Transverse colon (tissue), 4 donors: Measurements from ENCODE around the gene MAJIN. TPM values are rescaled to one million over a fixed set of nuclear protein-coding genes. Genes with fewer than 3 reads are reported as not detected.
A peak's percentile ranks its signal among the peaks of the same experiment; 100 is the strongest.

Experiments used
- DNase-seq: peaks from one replicate; pipeline ENCODE4 v3.0.0-alpha.2; 2019
- H3K27ac ChIP-seq, 4 donors: fragments of 200-600 bp; sonication (generic); 2 replicates each; pipeline ENCODE4 v1.5.1; 2016 to 2018; ENCODE audit warnings: inconsistent platforms in 4 of 4
- H3K27me3 ChIP-seq: fragments of 200-600 bp; sonication (generic); 2 replicates; pipeline ENCODE4 v1.5.1; 2017; ENCODE audit warnings: inconsistent platforms
- H3K36me3 ChIP-seq, 4 donors: fragments of 200-600 bp; sonication (generic); 2 replicates each; pipeline ENCODE4 v1.5.1; 2017 to 2019; ENCODE audit warnings: inconsistent platforms in 4 of 4
- H3K4me1 ChIP-seq, 4 donors: fragments of 200-600 bp; sonication (generic); 2 replicates each; pipeline ENCODE4 v1.5.1; 2017 to 2020; ENCODE audit warnings: inconsistent platforms in 4 of 4
- H3K4me3 ChIP-seq, 4 donors: fragments of 200-600 bp; sonication (generic); 1 replicate in 1 of 4; 2 replicates in 3 of 4; pipeline versions ENCODE4 v1.5.1 to v1.6.1; 2017 to 2019; ENCODE audit warnings: inconsistent platforms in 4 of 4
- H3K9me3 ChIP-seq, 2 donors: fragments of 200-600 bp; sonication (generic); 2 replicates each; pipeline ENCODE4 v1.5.1; 2017 to 2019; ENCODE audit warnings: inconsistent platforms in 2 of 2
- EP300 ChIP-seq: sonication (generic); formaldehyde crosslinking; IDR thresholded peaks from one replicate; pipeline ENCODE4 v1.6.1; 2017; ENCODE audit warnings: antibody characterized with exemption, low read depth
- POLR2A ChIP-seq: fragments of 450-650 bp; IDR thresholded peaks from one replicate; pipeline ENCODE4 v1.6.1; 2016; ENCODE audit warnings: antibody characterized with exemption, mild to moderate bottlenecking, moderate library complexity
- POLR2AphosphoS5 ChIP-seq, 3 donors: sonication (generic); formaldehyde crosslinking; IDR thresholded peaks; one replicate each; pipeline ENCODE4 v1.6.1; 2016; ENCODE audit warnings: antibody characterized with exemption in 3 of 3
- WGBS, 2 donors: methylation state at CpG; one replicate each; pipeline ENCODE4 v1.1.5; 2018; ENCODE audit warnings: low coverage in 1 of 2; 5-methylcytosine and 5-hydroxymethylcytosine counted together
- in situ Hi-C, 4 donors: fragments of 200-750 bp; cut with MboI; loops; one replicate each; pipeline versions ENCODE4 v1.15.0 to v1.15.1; 2017; ENCODE audit warnings: low sequenced_read_pairs in 3 of 4, low pct_ligation_motif_present in 1 of 4, low pct_unique_long_range_greater_than_20kb in 1 of 4
- intact Hi-C: fragments of 100-400 bp; cut with DNase I; formaldehyde crosslinking; loops from one replicate; pipeline ENCODE4 v1.15.1; 2023; ENCODE audit warnings: low total_unique reads
- total RNA-seq, 4 donors: library from RNA; depleted of rRNA; stranded (reverse); fragments of >200 nt; gene quantifications; one replicate each; pipeline ENCODE4 v1.1.0, GENCODE V29; 2016
- TF ChIP-seq, protein P1 (sequence below), 5 experiments: fragments of 200-600 bp in 3 of 5; fragments of 450-650 bp in 2 of 5; sonication (generic) in 3 of 5; IDR thresholded peaks; 1 replicate in 2 of 5; 2 replicates in 3 of 5; pipeline ENCODE4 v1.5.1; 2016 to 2017; ENCODE audit warnings: antibody characterized with exemption in 5 of 5, inconsistent platforms in 3 of 5, mild to moderate bottlenecking in 2 of 5, moderate library complexity in 1 of 5

The MAJIN gene
- total RNA-seq, 4 donors from 2014 or later: not detected

DNA sequence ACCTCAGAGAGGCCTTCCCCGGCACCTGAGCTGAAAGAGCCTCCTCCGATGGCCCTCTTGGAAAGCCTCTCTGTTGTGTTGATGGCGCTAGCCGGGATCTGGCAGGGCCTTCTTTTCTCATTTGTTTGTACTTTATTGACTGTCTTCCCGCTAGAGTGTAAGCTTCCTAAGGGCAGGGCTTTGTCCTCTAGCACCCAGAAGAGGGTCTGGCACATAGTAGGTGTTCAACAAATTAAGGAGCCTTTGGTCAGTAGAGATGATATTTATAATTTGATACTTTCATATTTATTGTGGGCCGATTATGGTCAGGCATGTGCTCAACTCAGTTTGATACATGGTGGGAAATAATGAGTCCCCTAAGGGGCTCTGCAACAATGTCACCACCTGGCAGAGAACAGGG is 46.0 kb upstream of the MAJIN start:
- intact Hi-C loops: no loop called here
- in situ Hi-C loops: no loop called here
- Histone ChIP-seq H3K4me3 (no peak overlapping the region), H3K27ac (no peak overlapping the region), H3K27me3 (no peaks in the 10 kb centered on the region), H3K36me3 (no peaks in the 10 kb centered on the region), H3K9me3 (no peaks in the 10 kb centered on the region), H3K4me1 (peaks cover 12 to 16% (median 14%) of the 10 kb centered on the region in 4 donors)
- no peak for DNase-seq
- 94 to 100% methylated on average over 1 to 6 of the region's 6 CpGs for WGBS, 2 donors
- TF ChIP-seq, protein P1, sequence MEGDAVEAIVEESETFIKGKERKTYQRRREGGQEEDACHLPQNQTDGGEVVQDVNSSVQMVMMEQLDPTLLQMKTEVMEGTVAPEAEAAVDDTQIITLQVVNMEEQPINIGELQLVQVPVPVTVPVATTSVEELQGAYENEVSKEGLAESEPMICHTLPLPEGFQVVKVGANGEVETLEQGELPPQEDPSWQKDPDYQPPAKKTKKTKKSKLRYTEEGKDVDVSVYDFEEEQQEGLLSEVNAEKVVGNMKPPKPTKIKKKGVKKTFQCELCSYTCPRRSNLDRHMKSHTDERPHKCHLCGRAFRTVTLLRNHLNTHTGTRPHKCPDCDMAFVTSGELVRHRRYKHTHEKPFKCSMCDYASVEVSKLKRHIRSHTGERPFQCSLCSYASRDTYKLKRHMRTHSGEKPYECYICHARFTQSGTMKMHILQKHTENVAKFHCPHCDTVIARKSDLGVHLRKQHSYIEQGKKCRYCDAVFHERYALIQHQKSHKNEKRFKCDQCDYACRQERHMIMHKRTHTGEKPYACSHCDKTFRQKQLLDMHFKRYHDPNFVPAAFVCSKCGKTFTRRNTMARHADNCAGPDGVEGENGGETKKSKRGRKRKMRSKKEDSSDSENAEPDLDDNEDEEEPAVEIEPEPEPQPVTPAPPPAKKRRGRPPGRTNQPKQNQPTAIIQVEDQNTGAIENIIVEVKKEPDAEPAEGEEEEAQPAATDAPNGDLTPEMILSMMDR (IDR thresholded peaks at IDR 0.05): no peak
- TF ChIP-seq EP300 (no peak), POLR2AphosphoS5 (IDR thresholded peaks at IDR 0.05) (no peak), POLR2A (no peak)

DNA sequence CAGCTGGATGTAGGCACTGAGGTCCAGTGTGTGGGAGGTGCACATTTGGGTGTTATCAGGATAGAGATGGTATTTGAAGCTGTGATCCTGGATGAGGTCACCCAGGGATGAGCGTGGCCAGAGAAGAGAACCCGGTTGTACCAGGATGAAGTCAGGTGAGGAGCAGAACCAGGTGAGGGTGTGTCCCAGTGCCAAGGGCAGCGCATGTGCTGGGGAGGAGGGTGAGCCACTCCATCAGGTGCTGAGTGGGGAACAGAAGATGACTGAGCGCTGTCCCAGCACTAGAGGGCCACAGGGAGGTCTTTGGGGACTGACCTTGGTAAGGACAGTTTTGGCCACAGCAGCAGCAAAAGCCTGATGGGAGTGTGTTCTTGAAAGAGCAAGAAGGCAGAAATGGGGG is 44.8 kb upstream of the MAJIN start:
- Histone ChIP-seq H3K27ac (no peak overlapping the region), H3K4me1 (peaks cover 15 to 20% (median 17%) of the 10 kb centered on the region in 4 donors), H3K9me3 (no peaks in the 10 kb centered on the region), H3K36me3 (no peaks in the 10 kb centered on the region), H3K27me3 (no peaks in the 10 kb centered on the region), H3K4me3 (no peak overlapping the region)
- no peak for DNase-seq
- TF ChIP-seq POLR2A (no peak), EP300 (no peak), POLR2AphosphoS5 (IDR thresholded peaks at IDR 0.05) (no peak)
- TF ChIP-seq, protein P1 (IDR thresholded peaks at IDR 0.05): no peak
- in situ Hi-C loops: no loop called here
- 84 to 100% methylated on average over 2 to 4 of the region's 4 CpGs for WGBS, 2 donors
- intact Hi-C loops: no loop called here

DNA sequence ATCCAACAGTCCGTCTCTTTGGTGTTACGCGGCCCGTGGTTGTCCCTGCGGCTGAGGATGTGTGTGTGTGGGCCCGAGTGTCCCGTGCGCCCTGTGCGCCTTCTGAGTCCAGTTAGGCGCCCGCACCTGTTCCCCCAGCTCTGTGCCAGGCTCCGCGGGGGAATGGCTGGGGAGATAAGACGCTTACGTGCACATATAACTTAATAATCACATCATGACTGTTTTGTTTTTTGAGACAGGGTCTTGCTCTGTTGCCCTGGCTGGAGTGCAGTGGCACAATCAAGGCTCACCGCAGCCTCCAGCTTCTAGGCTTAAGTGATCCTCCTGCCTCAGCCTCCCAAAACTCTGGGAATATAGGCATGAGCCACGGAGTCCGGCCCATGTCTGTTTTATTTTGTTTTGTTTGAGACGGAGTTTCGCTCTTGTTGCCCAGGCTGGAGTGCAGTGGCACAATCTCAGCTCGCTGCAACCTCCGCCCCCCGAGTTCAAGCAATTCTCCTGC is 42.9 kb upstream of the MAJIN start:
- no peak for DNase-seq
- TF ChIP-seq EP300 (no peak), POLR2AphosphoS5 (IDR thresholded peaks at IDR 0.05) (no peak), POLR2A (no peak)
- TF ChIP-seq, protein P1 (IDR thresholded peaks at IDR 0.05): no peak
- H3K9me3 ChIP-seq: no peaks in the 10 kb centered on the region
- in situ Hi-C loops: no loop called here
- peaks cover 15 to 24% (median 17%) of the 10 kb centered on the region in 4 donors for H3K4me1 ChIP-seq
- peak overlapping the region; percentile 54 to 74 (median 74) for H3K4me3 ChIP-seq
- 33 to 80% methylated on average over 3 to 23 of the region's 23 CpGs for WGBS, 2 donors
- intact Hi-C loops: loop anchor here (5.0 kb wide), 1 partner anchor 98 kb away; the partner anchor contains the start of gene TM7SF2
- H3K36me3 ChIP-seq: no peaks in the 10 kb centered on the region
- H3K27me3 ChIP-seq: no peaks in the 10 kb centered on the region
- H3K27ac ChIP-seq: peak overlapping the region; percentile 98 to 100 (median 100)

DNA sequence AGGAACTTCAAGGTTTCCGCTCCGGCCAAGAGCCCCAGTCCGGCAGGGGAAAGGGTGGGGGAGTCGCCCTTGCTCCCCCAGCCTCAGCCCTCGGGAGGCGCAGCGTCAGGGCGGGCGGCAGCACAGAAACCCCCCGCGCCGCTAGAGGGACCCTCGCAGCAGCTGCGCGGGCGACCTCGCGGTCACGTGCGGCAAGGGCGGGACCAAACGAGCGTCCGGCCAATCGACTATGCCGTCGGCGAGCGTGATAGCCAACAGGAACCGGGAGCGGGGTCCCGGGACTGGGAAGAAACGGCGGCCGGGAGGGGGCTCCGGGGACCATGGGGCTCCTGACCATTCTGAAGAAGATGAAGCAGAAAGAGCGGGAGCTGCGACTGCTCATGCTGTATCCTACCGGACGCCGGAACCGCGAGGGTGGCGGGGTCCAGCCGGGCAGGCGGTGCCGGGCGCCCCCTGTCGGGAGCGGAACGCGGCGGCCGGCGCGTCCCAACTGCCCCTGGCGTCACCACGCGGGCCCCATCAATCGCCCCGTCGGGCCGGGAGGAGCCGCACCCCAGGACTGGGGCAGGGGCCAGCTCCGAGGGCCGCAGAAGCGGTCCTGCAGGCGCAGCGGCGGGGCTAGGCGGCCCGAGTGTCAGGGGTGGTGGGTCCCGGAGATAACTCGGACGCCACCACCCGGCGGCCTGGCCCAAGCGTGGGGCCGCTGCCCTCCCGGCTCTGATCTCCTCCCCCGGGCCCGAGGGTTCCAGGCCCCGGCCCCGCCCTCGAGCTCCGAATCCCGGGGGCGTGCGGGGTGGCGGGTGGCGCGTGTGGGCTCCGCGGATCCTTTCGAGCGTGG is 42.2 kb upstream of the MAJIN start, which contains the start of gene ARL2:
Gene ARL2 (plus strand): TSS at position 273 of the 838 bp plus-strand sequence. CDS start 48 bp downstream, at position 321.
- TF ChIP-seq POLR2AphosphoS5 (IDR thresholded peaks at IDR 0.05): peak in 1 of 3 donors; percentile 58
- peak; percentile 51 for TF ChIP-seq POLR2A
- no peak for TF ChIP-seq EP300
- TF ChIP-seq, protein P1 (IDR thresholded peaks at IDR 0.05): peak; percentile 67 to 96 (median 91)
- Histone ChIP-seq H3K4me3 (peak within 1 kb of the TSS; percentile 54 to 74 (median 74)), H3K27me3 (no peaks in the 10 kb centered on the region), H3K4me1 (peaks cover 15 to 24% (median 17%) of the 10 kb centered on the region in 4 donors), H3K9me3 (no peaks in the 10 kb centered on the region), H3K27ac (peak within 1 kb of the TSS; percentile 98 to 100 (median 100)), H3K36me3 (no peaks in the 10 kb centered on the region)
- DNase-seq: peak; percentile 92
- in situ Hi-C loops: no loop called here
- intact Hi-C loops: loop anchor here (5.0 kb wide), 1 partner anchor 98 kb away; the partner anchor contains the start of gene TM7SF2
- WGBS, 2 donors: 0% methylated on average over 46 of the region's 96 CpGs; no CpG with 5 or more reads in 1 of the 2 donors
